K562 (cell line): ENCODE data around the gene SCLT1. TPM values are rescaled to one million over a fixed set of nuclear protein-coding genes. Genes with fewer than 3 reads are reported as not detected.
A peak's percentile ranks its signal among the peaks of the same experiment; 100 is the strongest.

ENCODE experiments used
- ATAC-seq: fragments of 200-7000 bp; cut with Tn5 transposase; 3 replicates; pipeline ENCODE4 v1.9.1; 2020; ENCODE audit warnings: moderate library complexity
- BruUV-seq: library from RNA; stranded (reverse); fragments of 400-500 nt; replicated peaks from 2 replicates; lab custom pipeline; 2021; lab: Mats Ljungman, UMichigan
- CTCF ChIA-PET: fragments of 300-600 bp; formaldehyde crosslinking; extraction: SDS; loops from one replicate; lab custom pipeline; 2021; ENCODE audit warnings: low intra/inter-chr PET ratio; lab: Yijun Ruan, JAX
- POLR2A ChIA-PET: fragments of 300-600, 350-650 bp; sonication (Branson Sonifier 250); formaldehyde crosslinking; extraction: SDS; loops from one replicate; lab custom pipeline; 2021; ENCODE audit warnings: antibody characterized with exemption, inconsistent platforms; lab: Yijun Ruan, JAX
- DNase-seq, 4 experiments: peaks; one replicate each; pipeline versions ENCODE4 v3.0.0 to v3.0.0-alpha.2; 2011 to 2018; ENCODE audit warnings: low spot score in 3 of 4, mixed read lengths in 3 of 4; ENCODE audit errors: extremely low read depth in 1 of 4
- FAIRE-seq: peaks from 2 replicates; lab custom pipeline; 2011; peaks lifted over from hg19 to GRCh38; lab: Jason Lieb, UNC
- H2AFZ ChIP-seq: 2 replicates; pipeline ENCODE4 v1.6.0; 2011; ENCODE audit warnings: low read depth, low read length, control low read depth, inconsistent platforms
- H3K27ac ChIP-seq: fragments of 200-600 bp; 3 replicates; pipeline ENCODE4 v1.8.0; 2011; ENCODE audit warnings: low read depth, mild to moderate bottlenecking, control low read depth, inconsistent platforms, low read length, moderate library complexity, mixed read lengths; ENCODE audit errors: extremely low read depth
- H3K27me3 ChIP-seq, 2 experiments: fragments of 300-600 bp in 1 of 2; 2 replicates in 1 of 2; 3 replicates in 1 of 2; pipeline versions ENCODE4 v1.6.0 to v1.8.0; 2011; ENCODE audit warnings: inconsistent platforms in 2 of 2, low read length in 2 of 2, mild to moderate bottlenecking in 1 of 2, mixed read lengths in 1 of 2, moderate library complexity in 1 of 2; ENCODE audit not compliant: control insufficient read depth in 2 of 2, insufficient read depth in 2 of 2
- H3K36me3 ChIP-seq: fragments of 300-600 bp; 3 replicates; pipeline ENCODE4 v1.8.0; 2011; ENCODE audit warnings: mild to moderate bottlenecking, low read length, inconsistent platforms; ENCODE audit not compliant: control insufficient read depth, insufficient read depth
- H3K4me1 ChIP-seq, 2 experiments: fragments of 200-600 bp in 1 of 2; replicated peaks in 1 of 2; 2 replicates in 1 of 2; 3 replicates in 1 of 2; pipeline versions ENCODE4 v1.5.1 to v1.8.0; 2011; ENCODE audit warnings: inconsistent platforms in 2 of 2, low read length in 2 of 2, mild to moderate bottlenecking in 1 of 2, mixed read lengths in 1 of 2, moderate library complexity in 1 of 2; ENCODE audit not compliant: control insufficient read depth in 2 of 2, insufficient read depth in 2 of 2
- H3K4me2 ChIP-seq: 2 replicates; pipeline ENCODE4 v1.6.1; 2011; ENCODE audit warnings: low read length, control low read depth, inconsistent platforms, mixed read lengths; ENCODE audit not compliant: insufficient read depth
- H3K4me3 ChIP-seq: fragments of 200-600 bp; sonication (generic), shearing (Covaris generic); 2 replicates; pipeline ENCODE4 v1.5.1; 2016; ENCODE audit warnings: control low read depth, inconsistent platforms
- H3K79me2 ChIP-seq: fragments of 200-600 bp; 3 replicates; pipeline ENCODE4 v1.8.0; 2011; ENCODE audit warnings: low read length, inconsistent platforms; ENCODE audit not compliant: control insufficient read depth, insufficient read depth
- H3K9ac ChIP-seq, 2 experiments: 2 replicates each; pipeline versions ENCODE4 v1.6.0 to v1.6.1; 2011; ENCODE audit warnings: low read depth in 2 of 2, low read length in 2 of 2, control low read depth in 1 of 2, inconsistent platforms in 1 of 2, mild to moderate bottlenecking in 1 of 2, mixed read lengths in 1 of 2; ENCODE audit not compliant: insufficient read depth in 1 of 2
- H3K9me1 ChIP-seq: one replicate; pipeline ENCODE4 v1.6.0; 2011; ENCODE audit warnings: inconsistent platforms, mild to moderate bottlenecking, low read length, moderate library complexity; ENCODE audit not compliant: control insufficient read depth, insufficient read depth
- H3K9me3 ChIP-seq: replicated peaks from 2 replicates; pipeline ENCODE4 v1.5.1; 2011; ENCODE audit warnings: low read depth, low read length, inconsistent platforms; ENCODE audit not compliant: control insufficient read depth, insufficient read depth
- H4K20me1 ChIP-seq: replicated peaks from 2 replicates; pipeline ENCODE4 v1.6.1; 2011; ENCODE audit warnings: low read length, inconsistent platforms, mixed read lengths; ENCODE audit not compliant: control insufficient read depth, insufficient read depth
- ATF7 ChIP-seq: fragments of 450-650 bp; IDR thresholded peaks from 2 replicates; pipeline ENCODE4 v1.7.1; 2014; ENCODE audit warnings: mild to moderate bottlenecking, moderate library complexity
- CEBPG ChIP-seq, 3 experiments: fragments of 200-800 bp in 1 of 3; sonication (Bioruptor generic) in 1 of 3; sonication (generic) in 1 of 3; formaldehyde crosslinking in 1 of 3; IDR thresholded peaks in 2 of 3; conservative IDR thresholded peaks in 1 of 3; 2 replicates each; pipeline versions ENCODE4 v1.6.1 to v1.8.0; 2016 to 2022; ENCODE audit warnings: missing compliant biosample characterization in 2 of 3, missing genetic modification characterization in 2 of 3, mild to moderate bottlenecking in 1 of 3, missing genetic modification reagents in 1 of 3
- CTCF ChIP-seq, 3 experiments: IDR thresholded peaks in 2 of 3; conservative IDR thresholded peaks in 1 of 3; 2 replicates each; pipeline ENCODE4 v1.5.1; 2011 to 2012; ENCODE audit warnings: low read length in 3 of 3, mild to moderate bottlenecking in 3 of 3, control low read depth in 2 of 3, improper control_type of control experiment in 1 of 3, inconsistent platforms in 1 of 3, low read depth in 1 of 3, mixed read lengths in 1 of 3, moderate library complexity in 1 of 3; ENCODE audit not compliant: insufficient read depth in 2 of 3
- ZNF609 ChIP-seq: sonication (generic); formaldehyde crosslinking; IDR thresholded peaks from 2 replicates; pipeline ENCODE4 v1.8.1; 2023; ENCODE audit warnings: missing genetic modification reagents, mild to moderate bottlenecking, borderline replicate concordance
- ZNF76 ChIP-seq: fragments of 250-450 bp; sonication (Bioruptor Pico); IDR thresholded peaks from 2 replicates; pipeline ENCODE4 v1.4.0; 2020; ENCODE audit warnings: mild to moderate bottlenecking, moderate library complexity, borderline replicate concordance
- WGBS: fragments of 100-300 bp; shearing (Covaris generic); methylation state at CpG from one replicate; pipeline ENCODE4 v1.1.6; 2016; ENCODE audit warnings: low coverage, mixed read lengths; ENCODE audit not compliant: insufficient coverage; ENCODE audit errors: missing lambda C conversion rate; 5-methylcytosine and 5-hydroxymethylcytosine counted together
- in situ Hi-C: fragments of 300-500 bp; cut with MboI; formaldehyde crosslinking; loops from 4 replicates; pipeline ENCODE4 v1.15.0; 2018; ENCODE audit warnings: inconsistent platforms, mixed read lengths
- intact Hi-C: fragments of 100-400 bp; cut with micrococcal nuclease; formaldehyde crosslinking; loops from 2 replicates; pipeline ENCODE4 v1.14.2; 2022
- polyA plus RNA-seq, 8 experiments: library from polyadenylated mRNA; depleted of rRNA in 4 of 8; stranded (reverse) in 5 of 8; unstranded in 3 of 8; fragments of >200 nt; fragmentation: Nextera tagmentation in 2 of 8; fragmentation: Illumina TruSeq in 1 of 8; extraction: Ambion mirVana in 2 of 8; extraction: Trizol in 1 of 8; gene quantifications; 2 replicates each; pipeline versions ENCODE4 v1.2.1 to v1.2.3, GENCODE V29; 2011 to 2014; ENCODE audit warnings: inconsistent platforms in 1 of 8, missing spikeins in 1 of 8
- total RNA-seq, 7 experiments: library from RNA; depleted of rRNA in 6 of 7; stranded (reverse); fragments of >200 nt in 6 of 7; fragmentation: Illumina TruSeq in 2 of 7; extraction: Trizol in 2 of 7; gene quantifications; 2 replicates each; pipeline versions ENCODE4 v1.2.1 to v1.2.3, GENCODE V29; 2011 to 2021; ENCODE audit warnings: low replicate concordance in 1 of 7

Gene SCLT1
- total and polyA plus RNA-seq, 9 of the 15 experiments (the other 6 are each of a cell fraction or from before 2014, with no cell fraction given) = 8.0 to 31.9 (median 24.2) TPM

DNA sequence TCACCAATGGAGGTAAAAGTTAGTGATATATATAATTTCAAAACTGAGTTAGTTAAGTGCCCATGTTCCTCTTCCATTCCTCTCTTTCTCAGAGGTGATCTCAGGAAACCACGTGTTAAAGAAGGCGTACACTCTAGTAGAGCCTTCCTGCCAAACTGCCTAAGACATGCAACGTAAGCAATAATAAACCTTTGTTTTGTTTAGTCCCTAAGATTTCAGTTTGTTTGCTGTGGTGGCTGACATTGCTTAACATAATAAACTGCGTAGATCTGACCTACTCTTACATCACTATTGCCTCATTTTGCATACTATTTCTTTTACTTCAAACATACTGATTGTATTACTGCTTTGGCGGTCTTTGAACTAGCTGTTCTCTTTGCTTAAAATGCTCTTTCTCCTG lies 184.6 kb downstream of the SCLT1 start:
- TF ChIP-seq CTCF (IDR thresholded peaks at IDR 0.05 in 2 of 3, conservative IDR thresholded peaks at IDR 0.05 in 1 of 3; ENCODE audit: insufficient read depth in 2 of 3, low read depth in 1 of 3, low read length in 3 of 3) = no peak
- TF ChIP-seq ZNF76 = no peak
- no peak for TF ChIP-seq ZNF609 (CRISPR knock-in tag)
- no peak for TF ChIP-seq ATF7
- no peak for TF ChIP-seq CEBPG (CRISPR knock-in tag; IDR thresholded peaks at IDR 0.05)
- TF ChIP-seq CEBPG (tag; conservative IDR thresholded peaks at IDR 0.05 in 1 of 2, IDR thresholded peaks at IDR 0.05 in 1 of 2) = peak; percentile 17 to 73; a peak in 2 of 4 replicates
- Histone ChIP-seq H3K9me3 (no peaks in the 10 kb centered on the region), H3K4me1 (no peaks in the 10 kb centered on the region), H3K4me2 (no peak overlapping the region), H3K27me3 (no peaks in the 10 kb centered on the region), H4K20me1 (no peaks in the 10 kb centered on the region), H3K9me1 (no peaks in the 10 kb centered on the region), H3K27ac (no peak overlapping the region), H3K79me2 (no peaks in the 10 kb centered on the region), H3K4me3 (no peak overlapping the region), H3K9ac (no peak overlapping the region), H2AFZ (no peak overlapping the region), H3K36me3 (no peaks in the 10 kb centered on the region)
- BruUV-seq = no TSS peak
- ChIA-PET CTCF (no interaction called here), POLR2A (interaction anchor here (0.6 kb wide), 1 partner anchor 357 kb away, joined by 3 read pairs; no protein-coding TSS in a partner anchor)
- 82% methylated on average over 5 of the region's 5 CpGs for WGBS
- DNase-seq (no peak), ATAC-seq (no peak), FAIRE-seq (no peak)
- in situ Hi-C loops = no loop called here
- intact Hi-C loops = no loop called here
